SK-N-SH (cell line): ENCODE data around the gene PPM1L. TPM values are rescaled to one million over a fixed set of nuclear protein-coding genes. Genes with fewer than 3 reads are reported as not detected.

Experiments
- CTCF ChIA-PET: fragments of 300-600, 350-600 bp; formaldehyde crosslinking; extraction: SDS; loops from one replicate; lab custom pipeline; 2021; lab: Yijun Ruan, JAX
- POLR2A ChIA-PET: fragments of 350-600 bp; sonication (Branson Sonifier 250); formaldehyde crosslinking; extraction: SDS; loops from one replicate; lab custom pipeline; 2020; ENCODE audit warnings: antibody characterized with exemption, inconsistent platforms; lab: Yijun Ruan, JAX
- DNase-seq: peaks from one replicate; pipeline ENCODE4 v3.0.0; 2012
- H2AFZ ChIP-seq: fragments of 200-600 bp; sonication (generic); 2 replicates; pipeline ENCODE4 v1.8.1; 2016; ENCODE audit warnings: antibody characterized with exemption, mild to moderate bottlenecking, low read depth
- H3F3A ChIP-seq: fragments of 200-600 bp; sonication (generic); replicated peaks from 2 replicates; pipeline ENCODE3; 2016; ENCODE audit warnings: antibody characterized with exemption, mild to moderate bottlenecking; ENCODE audit not compliant: insufficient read depth
- H3K27ac ChIP-seq, 2 experiments: fragments of 200-500 bp in 1 of 2; fragments of 200-600 bp in 1 of 2; sonication (Bioruptor generic) in 1 of 2; sonication (generic), shearing (Covaris generic) in 1 of 2; 2 replicates each; pipeline versions ENCODE4 v1.5.1 to v1.6.1; 2014 to 2016; ENCODE audit warnings: low read depth in 2 of 2, inconsistent platforms in 1 of 2, low read length in 1 of 2, mild to moderate bottlenecking in 1 of 2, mixed read lengths in 1 of 2
- H3K27me3 ChIP-seq: fragments of 200-600 bp; sonication (generic), shearing (Covaris generic); 2 replicates; pipeline ENCODE4 v1.6.1; 2016; ENCODE audit warnings: mixed run types; ENCODE audit not compliant: insufficient read depth
- H3K36me3 ChIP-seq, 2 experiments: fragments of 200-500 bp in 1 of 2; fragments of 200-600 bp in 1 of 2; sonication (Bioruptor generic) in 1 of 2; sonication (generic) in 1 of 2; replicated peaks in 1 of 2; 2 replicates each; pipeline versions ENCODE3 to v1.5.1; 2014 to 2016; ENCODE audit warnings: low read length in 1 of 2, mild to moderate bottlenecking in 1 of 2; ENCODE audit not compliant: insufficient read depth in 2 of 2, control insufficient read depth in 1 of 2
- H3K4me1 ChIP-seq, 2 experiments: fragments of 200-500 bp in 1 of 2; fragments of 200-600 bp in 1 of 2; sonication (Bioruptor generic) in 1 of 2; sonication (generic), shearing (Covaris generic) in 1 of 2; 2 replicates each; pipeline versions ENCODE4 v1.5.1 to v1.6.1; 2014 to 2016; ENCODE audit warnings: low read depth in 1 of 2, low read length in 1 of 2, mixed run types in 1 of 2; ENCODE audit not compliant: insufficient read depth in 2 of 2, control insufficient read depth in 1 of 2
- H3K4me2 ChIP-seq: fragments of 200-600 bp; sonication (generic), shearing (Covaris generic); 2 replicates; pipeline ENCODE4 v1.6.1; 2017; ENCODE audit warnings: mixed run types
- H3K4me3 ChIP-seq, 2 experiments: fragments of 200-500 bp in 1 of 2; fragments of 200-600 bp in 1 of 2; sonication (Bioruptor generic) in 1 of 2; sonication (generic), shearing (Covaris generic) in 1 of 2; 2 replicates each; pipeline versions ENCODE4 v1.5.1 to v1.8.1; 2014 to 2016; ENCODE audit warnings: low read depth in 2 of 2, inconsistent platforms in 1 of 2, low read length in 1 of 2, mild to moderate bottlenecking in 1 of 2, mixed read lengths in 1 of 2, moderate library complexity in 1 of 2
- H3K79me2 ChIP-seq: fragments of 200-600 bp; sonication (generic); 2 replicates; pipeline ENCODE4 v1.8.1; 2017; ENCODE audit warnings: mild to moderate bottlenecking; ENCODE audit not compliant: insufficient read depth
- H3K9ac ChIP-seq: fragments of 200-600 bp; sonication (generic); 2 replicates; pipeline ENCODE4 v1.6.1; 2017; ENCODE audit warnings: mixed run types
- H3K9me2 ChIP-seq: fragments of 200-600 bp; sonication (generic); 2 replicates; pipeline ENCODE4 v1.6.1; 2017; ENCODE audit warnings: mixed run types
- H3K9me3 ChIP-seq: fragments of 200-600 bp; sonication (generic); 2 replicates; pipeline ENCODE4 v1.6.1; 2017; ENCODE audit warnings: mixed run types, mild to moderate bottlenecking, moderate library complexity
- H4K20me1 ChIP-seq: fragments of 200-600 bp; sonication (generic); 2 replicates; pipeline ENCODE4 v1.6.1; 2017; ENCODE audit warnings: mild to moderate bottlenecking, mixed run types; ENCODE audit not compliant: insufficient read depth
- CHD2 ChIP-seq: fragments of 150-350 bp; IDR thresholded peaks from 2 replicates; pipeline ENCODE4 v1.6.1; 2018; ENCODE audit warnings: low read length; ENCODE audit not compliant: partially characterized antibody
- EZH2phosphoT487 ChIP-seq: fragments of 200-600 bp; sonication (generic); IDR thresholded peaks from 2 replicates; pipeline ENCODE4 v1.6.1; 2017; ENCODE audit warnings: low read depth, mixed run types, mild to moderate bottlenecking, antibody characterized with exemption, moderate library complexity, borderline replicate concordance
- FOSL2 ChIP-seq: IDR thresholded peaks from 2 replicates; pipeline ENCODE4 v1.4.0; 2012; ENCODE audit warnings: low read depth, mild to moderate bottlenecking, moderate library complexity, borderline replicate concordance
- FOXJ3 ChIP-seq: sonication (generic); formaldehyde crosslinking; IDR thresholded peaks from 2 replicates; pipeline ENCODE4 v1.5.1; 2020; ENCODE audit warnings: mild to moderate bottlenecking, missing genetic modification reagents
- JUND ChIP-seq: IDR thresholded peaks from 2 replicates; pipeline ENCODE4 v1.4.0; 2012
- MXI1 ChIP-seq: IDR thresholded peaks from 2 replicates; pipeline ENCODE4 v1.6.1; 2012; ENCODE audit warnings: mild to moderate bottlenecking, low read depth, low read length, improper control_type of control experiment
- NFIC ChIP-seq: IDR thresholded peaks from 2 replicates; pipeline ENCODE4 v1.4.0; 2012; ENCODE audit warnings: borderline replicate concordance
- NRF1 ChIP-seq: IDR thresholded peaks from 2 replicates; pipeline ENCODE4 v1.6.1; 2012; ENCODE audit warnings: low read depth, mild to moderate bottlenecking, low read length
- RFX5 ChIP-seq: IDR thresholded peaks from 2 replicates; pipeline ENCODE4 v1.6.1; 2012; ENCODE audit warnings: mild to moderate bottlenecking, improper control_type of control experiment, low read length
- SIN3A ChIP-seq: IDR thresholded peaks from 2 replicates; pipeline ENCODE4 v1.6.1; 2012; ENCODE audit warnings: low read depth, mild to moderate bottlenecking, low read length, moderate library complexity, borderline replicate concordance
- SMC3 ChIP-seq: IDR thresholded peaks from 2 replicates; pipeline ENCODE4 v1.6.1; 2012; ENCODE audit warnings: low read depth, low read length, improper control_type of control experiment
- TCF12 ChIP-seq: IDR thresholded peaks from 2 replicates; pipeline ENCODE4 v1.4.0; 2012
- YY1 ChIP-seq: IDR thresholded peaks from 2 replicates; pipeline ENCODE4 v1.4.0; 2012; ENCODE audit warnings: low read depth, mild to moderate bottlenecking
- WGBS: methylation state at CpG from one replicate; pipeline ENCODE4 v1.1.6; 2017; ENCODE audit warnings: low lambda C conversion rate; 5-methylcytosine and 5-hydroxymethylcytosine counted together
- polyA plus RNA-seq, 3 experiments: library from polyadenylated mRNA; depleted of rRNA; stranded (reverse); fragments of >200 nt; gene quantifications; 2 replicates each; pipeline ENCODE4 v1.2.3, GENCODE V29; 2012
- TF ChIP-seq, protein P1 (sequence below): IDR thresholded peaks from 2 replicates; pipeline ENCODE4 v1.4.0; 2012; ENCODE audit warnings: low read depth, borderline replicate concordance
- TF ChIP-seq, protein P2 (sequence below): fragments of 150-350 bp; IDR thresholded peaks from 2 replicates; pipeline ENCODE4 v1.6.1; 2017; ENCODE audit warnings: antibody characterized with exemption, low read length, low read depth, borderline replicate concordance
- TF ChIP-seq, protein P3 (sequence below): IDR thresholded peaks from 2 replicates; pipeline ENCODE4 v1.4.0; 2012; ENCODE audit warnings: low read depth

The PPM1L gene
- polyA plus RNA-seq, 1 of the 3 experiments (the other 2 are of a cell fraction): 0.16 TPM

DNA sequence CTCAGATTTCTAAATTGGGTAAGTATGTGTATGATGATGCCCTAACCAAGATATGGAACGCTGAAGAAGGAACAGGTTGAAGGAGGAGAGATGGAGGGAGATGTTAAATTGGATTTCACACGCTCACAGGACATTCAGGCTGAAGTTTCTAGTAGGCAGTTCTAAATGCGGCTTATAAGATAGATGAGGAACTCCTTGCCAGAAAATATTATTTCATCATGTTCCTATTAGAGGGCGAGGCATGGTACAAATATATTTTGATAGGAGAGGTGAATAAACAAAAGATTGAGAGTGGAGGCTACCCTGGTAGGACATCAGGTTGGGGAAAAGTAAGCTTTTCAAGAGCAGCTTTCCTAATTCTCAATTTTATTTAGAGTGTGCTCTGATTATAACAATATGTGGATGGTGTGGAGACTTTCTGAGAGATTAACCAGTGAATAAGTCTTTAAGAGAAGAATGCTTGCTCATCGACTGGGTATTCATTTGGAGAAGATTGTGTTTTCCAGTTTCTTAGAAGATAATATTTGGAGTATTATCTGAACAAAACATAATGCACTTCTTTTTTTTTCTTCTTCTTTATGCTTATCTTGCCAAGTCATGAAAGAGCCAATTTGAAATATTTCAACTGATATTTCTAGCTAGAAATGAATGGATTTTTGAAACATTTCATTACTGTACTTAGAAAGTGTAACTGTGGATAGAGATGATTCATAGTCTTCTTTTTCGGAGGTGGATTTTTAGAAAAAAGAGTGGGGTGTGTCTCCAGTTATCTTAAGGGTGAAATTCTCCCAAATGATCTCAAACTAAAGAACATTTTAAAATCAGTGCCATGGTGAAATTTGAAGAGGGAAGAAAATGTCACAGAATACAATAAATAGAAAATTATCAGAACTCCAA, 260.6 kb downstream of the PPM1L start:
- Histone ChIP-seq H4K20me1 (no peaks in the 10 kb centered on the region), H3K27me3 (no peaks in the 10 kb centered on the region), H3K9me3 (no peaks in the 10 kb centered on the region), H3K79me2 (no peaks in the 10 kb centered on the region), H3K4me1 (peaks cover 0 to 2% of the 10 kb centered on the region in 2 experiments; a peak in 1 of 4 replicates), H3F3A (no peaks in the 10 kb centered on the region), H3K4me2 (no peak overlapping the region), H3K9me2 (no peaks in the 10 kb centered on the region), H2AFZ (no peak overlapping the region), H3K4me3 (no peak overlapping the region), H3K27ac (no peak overlapping the region), H3K9ac (no peak overlapping the region), H3K36me3 (no peaks in the 10 kb centered on the region)
- WGBS: 28% methylated on average over 6 of the region's 6 CpGs
- POLR2A ChIA-PET: no interaction called here
- DNase-seq: no peak
- CTCF ChIA-PET: no interaction called here
- TF ChIP-seq, protein P1, sequence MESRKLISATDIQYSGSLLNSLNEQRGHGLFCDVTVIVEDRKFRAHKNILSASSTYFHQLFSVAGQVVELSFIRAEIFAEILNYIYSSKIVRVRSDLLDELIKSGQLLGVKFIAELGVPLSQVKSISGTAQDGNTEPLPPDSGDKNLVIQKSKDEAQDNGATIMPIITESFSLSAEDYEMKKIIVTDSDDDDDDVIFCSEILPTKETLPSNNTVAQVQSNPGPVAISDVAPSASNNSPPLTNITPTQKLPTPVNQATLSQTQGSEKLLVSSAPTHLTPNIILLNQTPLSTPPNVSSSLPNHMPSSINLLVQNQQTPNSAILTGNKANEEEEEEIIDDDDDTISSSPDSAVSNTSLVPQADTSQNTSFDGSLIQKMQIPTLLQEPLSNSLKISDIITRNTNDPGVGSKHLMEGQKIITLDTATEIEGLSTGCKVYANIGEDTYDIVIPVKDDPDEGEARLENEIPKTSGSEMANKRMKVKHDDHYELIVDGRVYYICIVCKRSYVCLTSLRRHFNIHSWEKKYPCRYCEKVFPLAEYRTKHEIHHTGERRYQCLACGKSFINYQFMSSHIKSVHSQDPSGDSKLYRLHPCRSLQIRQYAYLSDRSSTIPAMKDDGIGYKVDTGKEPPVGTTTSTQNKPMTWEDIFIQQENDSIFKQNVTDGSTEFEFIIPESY: no peak
- no peak for TF ChIP-seq TCF12
- TF ChIP-seq RFX5: no peak
- no peak for TF ChIP-seq YY1
- TF ChIP-seq, protein P2, sequence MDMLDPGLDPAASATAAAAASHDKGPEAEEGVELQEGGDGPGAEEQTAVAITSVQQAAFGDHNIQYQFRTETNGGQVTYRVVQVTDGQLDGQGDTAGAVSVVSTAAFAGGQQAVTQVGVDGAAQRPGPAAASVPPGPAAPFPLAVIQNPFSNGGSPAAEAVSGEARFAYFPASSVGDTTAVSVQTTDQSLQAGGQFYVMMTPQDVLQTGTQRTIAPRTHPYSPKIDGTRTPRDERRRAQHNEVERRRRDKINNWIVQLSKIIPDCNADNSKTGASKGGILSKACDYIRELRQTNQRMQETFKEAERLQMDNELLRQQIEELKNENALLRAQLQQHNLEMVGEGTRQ: no peak
- TF ChIP-seq FOSL2: no peak
- no peak for TF ChIP-seq EZH2phosphoT487
- TF ChIP-seq SMC3: no peak
- TF ChIP-seq FOXJ3 (CRISPR knock-in tag): no peak
- no peak for TF ChIP-seq NFIC
- TF ChIP-seq SIN3A: no peak
- no peak for TF ChIP-seq MXI1
- TF ChIP-seq NRF1: no peak
- no peak for TF ChIP-seq JUND
- no peak for TF ChIP-seq CHD2
- TF ChIP-seq, protein P3, sequence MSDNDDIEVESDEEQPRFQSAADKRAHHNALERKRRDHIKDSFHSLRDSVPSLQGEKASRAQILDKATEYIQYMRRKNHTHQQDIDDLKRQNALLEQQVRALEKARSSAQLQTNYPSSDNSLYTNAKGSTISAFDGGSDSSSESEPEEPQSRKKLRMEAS: no peak
